NOMO-1 treated with DMSO at 0.1 percent for 48 hours (cell line): ENCODE data around the gene RNF166.
A peak's percentile ranks its signal among the peaks of the same experiment; 100 is the strongest.

ENCODE experiments used
- DNase-seq: peaks from one replicate; lab custom pipeline; 2025; ENCODE audit not compliant: unreplicated experiment; lab: John Stamatoyannopoulos, UW

RNF166 gene

DNA sequence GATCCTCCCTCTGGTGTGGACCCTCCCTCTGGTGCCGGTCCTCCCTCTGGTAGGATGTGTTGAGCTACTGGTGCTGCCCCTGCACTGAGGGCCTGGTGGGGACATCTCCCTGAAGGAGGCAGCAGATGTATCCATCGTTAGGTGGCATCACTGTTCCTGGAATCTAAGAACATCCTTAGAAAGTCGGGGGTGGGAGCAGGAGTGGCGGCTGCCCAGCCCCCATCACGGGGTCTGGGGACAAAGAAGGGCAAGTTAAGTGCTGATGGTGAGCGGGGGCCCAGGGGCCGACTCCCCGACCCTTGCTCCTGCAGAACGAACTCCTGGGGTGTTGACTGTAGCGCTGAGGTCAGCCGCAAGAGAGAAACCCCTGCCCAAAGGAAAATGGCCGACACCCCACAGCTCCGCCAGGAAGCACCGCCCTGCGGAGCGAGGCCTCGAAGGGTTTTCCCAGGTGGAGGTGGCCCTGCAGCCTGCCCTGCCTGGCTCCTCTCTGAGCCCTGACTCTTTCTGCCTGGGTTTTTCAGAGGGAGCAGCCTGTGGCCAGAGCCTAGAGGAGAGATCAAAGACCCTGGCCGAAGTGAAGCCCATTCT lies 5.6 kb upstream of the RNF166 start:
- no peak for DNase-seq

DNA sequence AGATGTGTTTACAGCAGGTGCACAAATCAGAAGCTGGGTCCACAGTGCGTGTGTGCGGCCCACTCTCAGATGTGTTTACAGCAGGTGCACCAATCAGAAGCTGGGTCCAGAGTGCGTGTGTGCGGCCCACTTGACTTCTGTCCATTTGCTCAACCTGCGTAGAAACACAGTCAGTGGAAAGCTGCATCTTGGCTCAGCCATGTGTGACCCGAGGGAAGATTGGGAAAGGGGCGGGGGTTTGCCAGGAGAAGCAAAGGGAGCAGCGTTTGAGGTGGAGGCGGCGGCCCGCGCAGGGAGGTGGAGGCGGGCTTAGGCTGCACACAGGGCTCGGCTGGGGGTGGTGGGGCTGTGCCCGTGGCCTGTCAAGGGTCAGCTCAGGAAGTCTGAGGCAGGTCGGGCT lies 4.3 kb upstream of the RNF166 start:
- no peak for DNase-seq

- DNase-seq: no peak
These were observed 988 bp upstream of the RNF166 start for GRCh38 chr16:88706965-88707826.

DNA sequence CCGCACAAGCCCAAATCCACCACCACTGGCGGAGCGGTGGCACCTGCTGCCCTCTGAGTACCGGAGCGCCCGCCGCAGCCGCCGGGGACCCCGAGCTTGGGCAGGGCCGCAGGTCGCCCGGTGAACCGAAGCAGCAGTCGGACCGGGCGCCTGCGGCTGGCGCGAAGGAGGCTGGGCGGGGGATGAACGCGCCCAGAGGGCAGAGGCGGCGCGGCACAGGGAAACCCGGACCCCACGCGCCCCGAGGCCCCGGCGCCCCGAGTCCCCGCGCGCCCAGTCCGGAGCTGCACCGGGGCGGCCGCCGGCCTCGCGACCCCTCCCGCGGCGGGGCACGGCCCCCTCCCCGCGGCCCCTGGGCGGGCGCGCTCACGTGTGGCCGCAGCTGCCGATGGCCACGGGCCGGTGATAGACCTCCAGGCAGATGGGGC lies 393 bp downstream of the RNF166 start:
- no peak for DNase-seq

GRCh38 chr16:88705076-88705684 lies 1.0 kb downstream of the RNF166 start:
- DNase-seq: peak; percentile 60

GRCh38 chr16:88703486-88704309 lies 2.5 kb downstream of the RNF166 start:
- DNase-seq: peak; percentile 52

DNA sequence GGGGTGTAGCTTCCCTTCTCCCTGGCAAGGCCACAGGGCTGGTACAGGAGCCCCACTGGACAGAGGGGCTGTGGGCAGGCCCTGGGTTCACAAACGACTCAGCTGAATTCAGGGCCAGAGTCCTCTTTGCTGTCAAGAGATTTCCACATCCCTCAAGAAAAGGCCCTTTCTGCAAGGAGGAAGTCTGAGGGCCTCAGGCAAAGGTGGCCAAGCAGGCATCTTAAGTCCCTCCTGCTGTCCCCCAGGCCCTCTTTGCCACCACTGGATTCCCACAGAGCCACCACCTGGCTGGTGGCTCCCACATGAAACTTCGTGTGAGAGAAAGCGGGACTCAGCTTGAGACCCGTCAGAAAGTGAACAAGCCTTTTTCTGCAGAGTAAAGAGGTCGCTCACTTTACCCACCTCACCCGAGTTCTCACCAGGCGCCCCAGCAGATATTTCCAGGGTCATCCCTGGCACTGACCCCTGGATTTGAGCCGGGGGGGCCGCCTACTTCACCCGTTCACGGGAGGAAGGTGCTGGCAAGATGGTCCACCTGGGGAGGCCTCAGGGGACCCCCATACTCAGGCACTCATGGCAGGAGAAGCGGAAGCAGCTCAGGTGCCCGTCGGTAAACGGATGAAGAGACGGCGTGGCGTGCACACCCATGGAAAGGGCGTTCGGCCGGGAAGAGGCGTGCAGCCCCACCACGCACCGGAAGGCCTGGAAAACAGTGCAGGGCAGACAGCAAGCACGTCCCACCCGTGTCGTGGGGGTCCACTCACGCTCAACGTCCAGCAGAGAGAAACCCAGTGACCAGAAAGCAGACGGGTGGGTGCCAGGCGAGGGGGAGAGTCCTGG lies 3.6 kb downstream of the RNF166 start:
- peak; percentile 55 for DNase-seq

DNA sequence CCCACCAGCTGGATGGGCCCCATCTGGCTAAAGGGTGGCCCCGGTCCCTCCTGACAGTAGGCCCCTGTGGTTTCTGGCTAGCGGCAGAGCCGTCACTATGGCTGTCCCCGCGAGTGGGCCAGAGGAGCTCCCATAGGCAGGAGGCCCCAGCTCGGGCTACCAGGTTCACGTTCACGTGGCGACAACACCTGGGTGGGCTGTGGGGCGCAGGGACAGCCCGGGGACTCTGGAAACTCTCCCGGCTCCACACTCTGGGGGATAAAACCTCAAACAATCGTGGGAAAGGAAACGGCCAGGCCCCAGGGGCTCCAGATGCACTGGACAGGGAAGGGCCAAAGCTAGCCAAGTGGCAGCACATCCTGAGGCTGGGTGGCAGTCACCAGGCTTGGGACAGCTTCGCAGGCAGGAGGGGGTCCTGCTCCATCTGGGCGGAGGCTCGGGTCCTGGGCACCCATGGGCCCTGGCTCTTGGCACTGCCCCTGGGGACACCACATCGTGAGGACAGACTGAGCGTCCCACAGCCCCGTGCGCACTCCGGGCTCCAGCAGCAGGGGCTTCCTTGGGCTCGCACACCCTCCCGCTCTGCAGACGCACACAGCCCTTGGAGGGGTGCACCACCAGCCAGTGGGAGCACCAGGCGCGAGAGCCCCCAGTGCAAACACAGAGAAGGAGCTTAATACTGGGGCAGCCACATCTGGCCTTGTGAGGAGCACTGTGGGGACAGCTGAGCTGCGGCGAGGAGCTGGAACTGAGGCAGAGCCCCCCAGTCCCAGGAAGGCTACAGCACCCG lies 4.4 kb downstream of the RNF166 start:
- no peak for DNase-seq

DNA sequence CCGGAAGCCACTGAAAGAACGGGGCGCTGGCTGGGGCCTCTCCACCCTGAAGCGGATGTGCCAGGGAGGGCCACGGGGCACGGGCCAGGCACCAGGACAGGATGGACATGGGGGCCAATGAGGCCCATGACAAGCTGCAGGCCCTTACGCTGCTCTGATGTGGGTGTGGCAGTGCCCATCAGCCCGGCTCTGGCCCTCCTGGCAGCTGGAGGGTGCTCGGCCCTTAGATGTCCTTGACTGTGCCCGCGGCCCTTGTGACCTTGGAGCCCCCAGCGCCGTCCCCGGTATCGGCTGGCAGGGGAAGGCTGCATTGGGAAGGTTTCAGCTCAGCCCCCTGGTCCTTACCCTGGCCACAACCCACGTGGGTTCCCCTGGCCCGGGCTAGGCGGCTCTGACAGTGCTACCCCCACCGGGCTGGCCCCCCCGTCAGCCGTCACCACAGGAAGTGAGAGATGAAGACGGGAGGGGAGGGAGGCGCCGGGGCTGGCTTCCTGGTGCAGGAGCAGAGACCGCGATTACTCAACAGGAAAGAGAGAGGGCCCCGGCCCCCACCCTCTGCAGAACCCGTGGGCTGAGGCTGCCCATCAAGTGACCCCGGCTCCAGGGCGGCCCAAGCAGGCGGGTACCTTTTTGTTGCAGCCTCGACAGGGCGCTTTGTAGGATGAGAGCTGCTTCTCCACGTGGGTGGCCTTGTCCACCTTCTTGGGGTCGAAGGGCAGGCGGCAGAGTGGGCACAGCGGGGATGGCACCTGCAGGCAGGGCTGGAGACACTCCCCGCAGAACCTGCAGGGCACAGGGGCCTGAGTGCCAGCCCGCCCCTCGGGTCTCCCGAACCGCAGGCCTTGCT lies 5.3 kb downstream of the RNF166 start:
- DNase-seq: peak; percentile 97

DNA sequence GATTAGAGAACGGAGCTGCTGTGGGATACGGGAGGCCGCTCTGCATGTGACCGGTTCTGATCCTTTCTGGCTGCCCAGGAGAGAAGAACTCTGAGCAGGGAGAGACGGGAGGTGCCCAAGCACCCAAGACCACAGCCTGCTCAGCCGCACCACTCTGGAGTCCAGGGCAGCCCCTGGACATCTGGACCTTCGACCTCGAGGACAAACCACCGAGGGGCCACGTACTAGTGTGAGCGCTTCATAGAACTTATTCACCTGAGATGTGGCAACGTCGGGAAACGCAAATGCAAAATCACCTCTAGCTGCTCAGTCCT lies 5.9 kb downstream of the RNF166 start:
- no peak for DNase-seq

- DNase-seq: no peak
These were observed 7.0 kb downstream of the RNF166 start for GRCh38 chr16:88699180-88699579.

DNA sequence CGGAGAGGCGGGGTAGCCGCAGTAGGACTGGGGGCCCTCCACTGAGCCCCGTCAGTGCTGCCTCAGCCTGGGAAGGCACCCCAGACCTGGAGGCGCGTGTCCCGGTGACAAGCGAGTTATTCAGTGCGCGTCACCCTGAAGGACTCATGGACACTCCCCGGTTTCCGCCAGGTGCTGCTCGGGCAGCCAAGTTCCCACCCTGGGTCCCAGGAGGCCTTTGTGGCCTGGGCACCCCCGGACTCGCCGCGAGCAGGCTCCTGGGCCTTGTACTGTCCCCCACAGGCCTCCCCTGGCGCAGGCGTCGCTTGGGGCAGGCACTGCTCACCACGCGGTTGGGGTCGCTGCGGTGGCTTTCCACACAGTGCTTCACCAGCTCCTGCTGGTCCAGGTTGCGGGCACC lies 7.6 kb downstream of the RNF166 start:
- no peak for DNase-seq

DNA sequence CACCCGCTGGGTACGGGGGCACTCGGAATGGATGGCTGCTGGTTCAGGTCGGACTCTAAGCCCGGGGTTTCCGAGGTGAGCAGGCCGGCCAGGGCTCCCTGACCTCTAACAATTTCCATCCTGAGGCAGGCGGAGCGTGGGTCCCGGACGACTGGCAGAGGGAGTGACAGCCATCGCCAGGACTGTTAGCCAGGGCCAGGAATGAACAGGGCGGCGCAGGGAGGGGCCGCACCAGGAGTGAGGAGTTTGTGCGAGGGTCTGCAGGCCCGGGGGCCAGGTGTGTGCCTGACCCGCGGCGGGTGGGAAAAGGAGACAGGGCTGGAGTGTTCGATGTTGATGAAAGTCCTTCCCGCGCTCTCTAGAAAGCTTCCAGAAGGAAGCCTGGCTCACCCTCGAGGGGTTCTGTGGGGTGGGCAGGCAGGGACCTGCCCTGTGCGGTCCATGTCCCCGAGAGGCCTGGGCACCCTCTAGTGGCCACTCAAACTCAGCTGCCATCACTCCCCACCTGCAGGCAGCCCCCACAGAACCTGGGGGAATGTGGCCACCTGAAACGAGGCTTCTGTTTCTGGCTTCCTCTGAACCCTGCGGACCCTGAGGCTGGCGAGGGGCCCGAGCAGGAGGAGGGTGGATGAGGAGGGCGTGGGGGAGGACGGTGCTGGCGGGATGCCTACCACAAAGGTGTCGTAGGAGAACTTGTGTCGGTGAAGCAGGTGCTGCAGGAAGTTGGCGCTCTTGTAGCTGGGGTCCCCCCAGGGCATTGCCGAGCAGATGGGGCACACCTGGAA lies 8.2 kb downstream of the RNF166 start:
- DNase-seq: no peak

DNA sequence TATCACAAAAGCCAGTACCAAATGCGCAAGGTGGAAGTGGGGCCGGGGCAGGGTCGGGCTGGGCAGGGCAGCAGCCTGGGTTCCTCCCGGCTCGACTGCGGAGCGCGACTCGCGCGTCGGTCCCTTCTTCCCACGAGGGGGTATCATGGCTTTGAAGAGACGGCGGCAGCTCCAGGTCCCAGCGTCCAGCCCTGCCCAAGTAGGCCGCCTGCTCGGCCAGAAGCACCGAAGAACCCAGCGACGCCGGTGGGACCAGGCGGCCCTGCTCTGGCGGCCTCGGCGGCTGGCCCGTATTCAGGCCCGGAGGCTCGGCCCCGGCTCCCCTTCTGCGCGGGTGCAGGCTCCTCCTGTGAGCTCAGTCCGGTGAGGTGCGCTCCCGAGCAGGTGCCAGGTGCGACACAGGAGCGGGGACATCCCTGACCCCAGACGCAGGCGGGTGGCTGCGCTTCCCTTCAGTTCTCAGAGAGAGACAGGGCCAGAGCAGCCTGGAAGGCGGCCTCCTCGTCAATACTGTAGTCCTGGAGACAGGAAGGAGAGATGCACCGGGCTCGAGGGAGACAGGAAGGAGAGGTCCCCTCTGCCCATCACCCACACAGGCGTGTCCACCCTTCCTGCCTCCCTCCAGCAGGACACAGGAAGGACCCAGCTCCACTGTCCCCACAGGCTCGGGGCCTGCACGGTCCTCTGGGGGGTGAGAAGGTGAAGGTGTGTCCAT lies 8.9 kb downstream of the RNF166 start:
- DNase-seq: no peak

DNA sequence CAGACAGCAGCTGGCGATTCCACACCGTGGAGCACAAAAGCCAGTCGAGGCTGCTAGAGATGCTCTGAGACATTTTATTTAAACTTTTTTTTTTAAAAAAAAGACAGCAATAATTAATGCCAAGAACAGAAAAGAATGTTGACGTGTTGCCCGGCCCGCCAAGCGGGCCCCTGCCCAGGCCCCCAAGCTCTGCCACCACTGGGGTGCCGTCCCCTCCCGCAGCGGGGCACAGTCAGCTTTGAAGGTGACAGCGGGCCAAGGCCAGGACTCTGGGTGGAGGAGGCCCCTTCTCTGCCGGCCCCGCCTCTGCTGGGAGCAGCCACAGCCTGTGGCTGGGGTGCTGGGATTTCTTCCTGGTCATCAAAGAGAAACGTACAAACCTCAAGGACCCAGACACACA lies 9.8 kb downstream of the RNF166 start:
- DNase-seq: no peak

DNA sequence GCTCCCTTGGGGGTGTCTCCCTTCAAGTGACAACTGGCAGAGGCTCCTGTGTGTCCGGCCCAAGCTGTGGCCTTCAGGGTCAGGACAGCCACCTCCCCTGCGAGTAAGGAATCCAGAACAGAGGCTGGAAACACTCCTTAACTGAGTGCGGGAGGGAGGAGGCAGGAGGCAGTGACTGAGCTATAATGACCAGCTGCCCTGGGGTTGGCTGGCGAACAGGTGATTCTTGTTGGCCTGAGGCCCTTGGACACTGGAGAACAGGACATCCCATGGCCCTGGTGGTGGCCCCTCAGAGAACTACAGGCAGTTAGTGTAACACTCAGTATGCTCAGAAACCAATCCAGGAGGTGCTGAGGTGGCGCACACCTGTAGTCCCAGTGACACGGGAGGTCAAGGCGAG lies 10.5 kb downstream of the RNF166 start:
- no peak for DNase-seq

- no peak for DNase-seq
These were observed 11.0 kb downstream of the RNF166 start for GRCh38 chr16:88695218-88695617.
